Right atrium auricular region (tissue), 2 donors: ENCODE measurements around the gene CNGB1. TPM values are rescaled to one million over a fixed set of nuclear protein-coding genes. Genes with fewer than 3 reads are reported as not detected.

Experiments used
- DNase-seq: peaks from one replicate; pipeline ENCODE4 v3.0.0-alpha.2; 2019; ENCODE audit warnings: low spot score
- H3K27ac ChIP-seq, 2 donors: fragments of 200-600 bp; sonication (generic); 1 replicate in 1 of 2; 2 replicates in 1 of 2; pipeline ENCODE4 v1.5.1; 2016 to 2019
- H3K27me3 ChIP-seq, 2 donors: fragments of 200-600 bp; sonication (generic); one replicate each; pipeline versions ENCODE4 v1.5.1 to v1.6.0; 2017 to 2019
- H3K36me3 ChIP-seq: fragments of 200-600 bp; sonication (generic); one replicate; pipeline ENCODE4 v1.5.1; 2016
- H3K4me1 ChIP-seq, 2 donors: fragments of 200-600 bp; sonication (generic); one replicate each; pipeline versions ENCODE4 v1.5.1 to v1.6.0; 2017 to 2019
- H3K4me3 ChIP-seq, 2 donors: fragments of 200-600 bp; sonication (generic); 1 replicate in 1 of 2; 2 replicates in 1 of 2; pipeline ENCODE4 v1.5.1; 2017 to 2019; ENCODE audit warnings: mild to moderate bottlenecking in 1 of 2, moderate library complexity in 1 of 2
- H3K9me3 ChIP-seq, 2 donors: fragments of 200-600 bp; sonication (generic); one replicate each; pipeline ENCODE4 v1.5.1; 2019
- total RNA-seq, 2 donors: library from RNA; depleted of rRNA; stranded (reverse); fragments of >200 nt; gene quantifications; one replicate each; pipeline ENCODE4 v1.1.0, GENCODE V29; 2016
- TF ChIP-seq, protein P1 (sequence below), 2 donors: fragments of 200-600 bp; sonication (generic); IDR thresholded peaks; one replicate each; pipeline ENCODE4 v1.5.1; 2019; ENCODE audit warnings: antibody characterized with exemption in 2 of 2

Gene CNGB1
- total RNA-seq, 2 donors from 2014 or later = not detected

GRCh38 chr16:57966986-57967385, 3.9 kb downstream of the CNGB1 start:
- no peaks in the 10 kb centered on the region for H3K4me1 ChIP-seq
- H3K4me3 ChIP-seq = no peak overlapping the region
- H3K36me3 ChIP-seq = no peaks in the 10 kb centered on the region
- no peaks in the 10 kb centered on the region for H3K9me3 ChIP-seq
- no peaks in the 10 kb centered on the region for H3K27me3 ChIP-seq
- no peak overlapping the region for H3K27ac ChIP-seq
- no peak for DNase-seq
- TF ChIP-seq, protein P1, sequence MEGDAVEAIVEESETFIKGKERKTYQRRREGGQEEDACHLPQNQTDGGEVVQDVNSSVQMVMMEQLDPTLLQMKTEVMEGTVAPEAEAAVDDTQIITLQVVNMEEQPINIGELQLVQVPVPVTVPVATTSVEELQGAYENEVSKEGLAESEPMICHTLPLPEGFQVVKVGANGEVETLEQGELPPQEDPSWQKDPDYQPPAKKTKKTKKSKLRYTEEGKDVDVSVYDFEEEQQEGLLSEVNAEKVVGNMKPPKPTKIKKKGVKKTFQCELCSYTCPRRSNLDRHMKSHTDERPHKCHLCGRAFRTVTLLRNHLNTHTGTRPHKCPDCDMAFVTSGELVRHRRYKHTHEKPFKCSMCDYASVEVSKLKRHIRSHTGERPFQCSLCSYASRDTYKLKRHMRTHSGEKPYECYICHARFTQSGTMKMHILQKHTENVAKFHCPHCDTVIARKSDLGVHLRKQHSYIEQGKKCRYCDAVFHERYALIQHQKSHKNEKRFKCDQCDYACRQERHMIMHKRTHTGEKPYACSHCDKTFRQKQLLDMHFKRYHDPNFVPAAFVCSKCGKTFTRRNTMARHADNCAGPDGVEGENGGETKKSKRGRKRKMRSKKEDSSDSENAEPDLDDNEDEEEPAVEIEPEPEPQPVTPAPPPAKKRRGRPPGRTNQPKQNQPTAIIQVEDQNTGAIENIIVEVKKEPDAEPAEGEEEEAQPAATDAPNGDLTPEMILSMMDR (IDR thresholded peaks at IDR 0.05) = no peak

DNA sequence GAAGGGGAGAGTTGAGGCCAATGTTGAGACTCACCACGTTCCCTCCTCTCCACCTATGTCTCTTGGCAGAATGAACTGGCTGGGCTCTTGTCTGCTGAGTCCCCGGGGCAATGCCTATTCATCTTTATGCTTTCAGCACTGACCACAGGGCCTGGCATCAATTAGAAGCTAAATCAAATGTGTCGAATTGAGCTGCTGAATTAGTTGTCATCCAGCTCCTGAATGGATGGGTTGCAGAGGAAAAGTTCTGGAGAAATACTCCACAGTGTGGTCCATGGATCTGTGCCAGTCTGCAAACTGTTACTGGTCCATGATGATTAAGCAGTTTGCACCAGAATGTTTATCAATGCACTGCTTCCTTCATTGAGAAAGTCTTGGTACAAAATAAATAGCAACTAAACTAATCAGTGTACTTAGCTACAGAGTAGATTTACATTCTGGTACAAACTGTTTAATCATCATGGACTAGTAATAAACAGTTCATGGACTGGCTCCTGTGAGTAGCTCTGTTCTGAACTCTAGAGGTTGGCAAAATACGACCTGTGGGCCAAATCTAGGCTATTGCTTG, 4.6 kb downstream of the CNGB1 start:
- DNase-seq = no peak
- no peaks in the 10 kb centered on the region for H3K27me3 ChIP-seq
- no peaks in the 10 kb centered on the region for H3K4me1 ChIP-seq
- no peak overlapping the region for H3K4me3 ChIP-seq
- TF ChIP-seq, protein P1 (IDR thresholded peaks at IDR 0.05) = no peak
- H3K27ac ChIP-seq = no peak overlapping the region
- H3K9me3 ChIP-seq = no peaks in the 10 kb centered on the region
- H3K36me3 ChIP-seq = no peaks in the 10 kb centered on the region

- TF ChIP-seq, protein P1 (IDR thresholded peaks at IDR 0.05) = no peak
- no peak for DNase-seq
- no peaks in the 10 kb centered on the region for H3K9me3 ChIP-seq
- no peak overlapping the region for H3K27ac ChIP-seq
- no peak overlapping the region for H3K4me3 ChIP-seq
- H3K36me3 ChIP-seq = no peaks in the 10 kb centered on the region
- H3K27me3 ChIP-seq = no peaks in the 10 kb centered on the region
- H3K4me1 ChIP-seq = no peaks in the 10 kb centered on the region
Observed at GRCh38 chr16:57964157-57964700, 6.7 kb downstream of the CNGB1 start.

DNA sequence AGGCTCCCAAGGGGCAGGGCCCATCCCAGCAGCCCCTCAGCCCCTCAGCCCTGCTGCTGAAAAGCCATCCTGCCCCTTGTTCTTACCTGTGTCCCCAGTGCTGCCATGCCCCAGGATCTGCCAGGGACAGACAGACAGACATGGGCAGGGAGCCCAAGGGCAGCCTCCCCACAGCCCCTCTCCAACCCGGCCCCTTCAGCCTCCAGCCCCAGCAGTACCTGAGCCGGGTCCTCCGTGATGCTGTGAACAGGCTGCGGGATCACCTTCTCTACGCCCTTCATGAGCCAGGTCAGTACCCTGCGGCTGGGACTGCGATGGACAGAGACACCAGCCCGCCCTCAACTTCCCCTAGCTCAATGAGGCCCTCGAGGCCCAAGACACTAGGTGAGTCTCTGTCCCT, 8.2 kb downstream of the CNGB1 start:
- DNase-seq = no peak

GRCh38 chr16:57962046-57962445, 8.9 kb downstream of the CNGB1 start:
- Histone ChIP-seq H3K27me3 (no peaks in the 10 kb centered on the region), H3K36me3 (no peaks in the 10 kb centered on the region), H3K4me1 (no peaks in the 10 kb centered on the region), H3K27ac (no peak overlapping the region), H3K9me3 (no peaks in the 10 kb centered on the region), H3K4me3 (no peak overlapping the region)
- no peak for DNase-seq
- TF ChIP-seq, protein P1 (IDR thresholded peaks at IDR 0.05) = no peak

More for the DNA sequence above, 8.2 kb downstream of the CNGB1 start:
- Histone ChIP-seq H3K4me1 (no peaks in the 10 kb centered on the region), H3K27ac (no peak overlapping the region), H3K9me3 (no peaks in the 10 kb centered on the region), H3K27me3 (no peaks in the 10 kb centered on the region), H3K36me3 (no peaks in the 10 kb centered on the region), H3K4me3 (no peak overlapping the region)
- TF ChIP-seq, protein P1 (IDR thresholded peaks at IDR 0.05) = no peak

DNA sequence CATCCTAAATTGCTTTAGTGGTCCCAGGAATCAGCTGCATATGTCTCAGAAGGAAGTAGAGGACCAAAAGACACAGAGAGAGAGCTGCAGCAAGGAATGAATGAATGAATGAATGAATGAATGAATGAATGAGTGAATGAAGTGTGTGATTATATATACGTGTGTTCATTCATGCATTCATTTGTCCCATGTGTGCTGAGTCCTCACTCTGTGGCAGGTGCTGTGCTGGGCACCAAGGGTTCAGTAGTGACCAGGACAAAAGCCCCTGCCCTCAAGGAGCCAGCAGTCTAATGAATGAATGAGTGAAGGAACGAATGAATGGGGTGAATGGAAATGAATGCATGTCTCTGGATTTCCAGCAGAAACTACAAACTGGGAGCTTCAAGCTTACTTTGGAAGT, 9.4 kb downstream of the CNGB1 start:
- DNase-seq = no peak
- TF ChIP-seq, protein P1 (IDR thresholded peaks at IDR 0.05) = no peak
- no peak overlapping the region for H3K4me3 ChIP-seq

More for the DNA sequence above, 9.4 kb downstream of the CNGB1 start:
- H3K27me3 ChIP-seq = no peaks in the 10 kb centered on the region
- H3K36me3 ChIP-seq = no peaks in the 10 kb centered on the region
- no peaks in the 10 kb centered on the region for H3K9me3 ChIP-seq
- H3K27ac ChIP-seq = no peak overlapping the region
- no peaks in the 10 kb centered on the region for H3K4me1 ChIP-seq
